Measurements from ENCODE around the gene LRRC15. TPM values are rescaled to one million over a fixed set of nuclear protein-coding genes. Genes with fewer than 3 reads are reported as not detected.

The LRRC15 gene
- total RNA-seq, 2 experiments from 2014 or later, result not detected

Other genes starting within 250 kb of the LRRC15 start
- under 1 TPM; 0.56 to 1.00 TPM for gene HES1, start 233.6 kb downstream of the LRRC15 start, total RNA-seq
- not detected for gene CPN2, start 18.4 kb downstream of the LRRC15 start, total RNA-seq
- under 1 TPM; 0.24 to 0.31 TPM for gene GP5, start 29.5 kb upstream of the LRRC15 start, total RNA-seq
- 100 to 1,000 TPM; 136 to 145 TPM for gene ATP13A3, start 117.3 kb upstream of the LRRC15 start, total RNA-seq